Vagina (tissue), 2 donors: Measurements from ENCODE around the gene MBP. TPM values are rescaled to one million over a fixed set of nuclear protein-coding genes. Genes with fewer than 3 reads are reported as not detected.

Experiments used
- DNase-seq, 2 donors: peaks; one replicate each; pipeline ENCODE4 v3.0.0-alpha.2; 2017; ENCODE audit errors: extremely low spot score in 2 of 2
- H3K27ac ChIP-seq: fragments of 200-600 bp; sonication (generic); one replicate; pipeline ENCODE4 v1.5.1; 2019
- H3K27me3 ChIP-seq: fragments of 200-600 bp; sonication (generic); one replicate; pipeline ENCODE4 v1.5.1; 2019
- H3K36me3 ChIP-seq, 2 donors: fragments of 200-600 bp; sonication (generic); one replicate each; pipeline ENCODE4 v1.5.1; 2017 to 2019
- H3K4me1 ChIP-seq: fragments of 200-600 bp; sonication (generic); one replicate; pipeline ENCODE4 v1.5.1; 2019
- H3K4me3 ChIP-seq, 2 donors: fragments of 200-600 bp; sonication (generic); 1 replicate in 1 of 2; 2 replicates in 1 of 2; pipeline ENCODE4 v1.5.1; 2016 to 2019
- H3K9me3 ChIP-seq: fragments of 200-600 bp; sonication (generic); one replicate; pipeline ENCODE4 v1.5.1; 2019
- CTCF ChIP-seq, 3 experiments: fragments of 450-650 bp in 2 of 3; fragments of 200-600 bp in 1 of 3; sonication (generic) in 1 of 3; IDR thresholded peaks; one replicate each; pipeline ENCODE4 v1.5.1; 2017 to 2019; ENCODE audit warnings: antibody characterized with exemption in 3 of 3, mild to moderate bottlenecking in 2 of 3, moderate library complexity in 2 of 3
- POLR2A ChIP-seq, 2 donors: fragments of 450-650 bp; IDR thresholded peaks; one replicate each; pipeline ENCODE4 v1.6.1; 2017; ENCODE audit warnings: antibody characterized with exemption in 2 of 2, mild to moderate bottlenecking in 2 of 2, moderate library complexity in 2 of 2
- POLR2AphosphoS5 ChIP-seq, 2 donors: sonication (generic); formaldehyde crosslinking; IDR thresholded peaks; one replicate each; pipeline ENCODE4 v1.9.0; 2017; ENCODE audit warnings: antibody characterized with exemption in 2 of 2, mild to moderate bottlenecking in 2 of 2, low read depth in 1 of 2; ENCODE audit not compliant: insufficient read depth in 1 of 2
- intact Hi-C: fragments of 100-400 bp; cut with DNase I; formaldehyde crosslinking; loops from one replicate; pipeline ENCODE4 v1.15.1; 2023
- total RNA-seq: library from RNA; depleted of rRNA; stranded (reverse); fragments of >200 nt; gene quantifications from one replicate; pipeline ENCODE4 v1.2.3, GENCODE V29; 2016

The MBP gene
- total RNA-seq, 1 donor from 2014 or later, result 33.6 TPM

GRCh38 chr18:76955524-76956170 lies 176.9 kb downstream of the MBP start:
- intact Hi-C loops, result no loop called here
- DNase-seq, result no peak
- Histone ChIP-seq H3K27me3 (no peaks in the 10 kb centered on the region), H3K9me3 (no peaks in the 10 kb centered on the region), H3K4me3 (no peak overlapping the region), H3K36me3 (peaks cover 0 to 19% of the 10 kb centered on the region in 2 donors), H3K4me1 (peaks cover 9% of the 10 kb centered on the region), H3K27ac (no peak overlapping the region)
- no peak for TF ChIP-seq CTCF (IDR thresholded peaks at IDR 0.05)
- TF ChIP-seq POLR2A (IDR thresholded peaks at IDR 0.05), result no peak
- no peak for TF ChIP-seq POLR2AphosphoS5 (IDR thresholded peaks at IDR 0.05; ENCODE audit: insufficient read depth in 1 of 2, low read depth in 1 of 2)

- no peak overlapping the region for H3K4me3 ChIP-seq
Measured at GRCh38 chr18:76953583-76954233, 178.9 kb downstream of the MBP start.

DNA sequence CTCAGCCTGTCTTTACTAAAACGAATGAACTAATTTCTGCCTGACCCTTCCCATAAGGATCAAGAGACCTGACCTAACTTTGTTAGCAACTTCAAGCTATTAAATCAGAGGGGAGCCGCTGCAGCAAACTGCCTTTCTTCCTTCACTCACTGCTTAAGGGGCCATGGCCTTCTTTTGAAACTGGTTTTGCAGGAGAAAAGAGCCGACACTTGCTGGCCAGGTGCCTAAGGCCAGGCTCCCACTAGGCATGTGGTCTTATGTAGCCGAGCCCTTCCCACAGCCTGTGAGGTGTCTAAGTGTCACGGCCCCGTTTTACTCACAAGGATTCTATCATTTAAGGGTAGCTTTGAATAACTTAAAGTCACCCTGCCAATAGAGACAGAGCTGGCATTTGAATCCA lies 179.4 kb downstream of the MBP start:
- intact Hi-C loops, result no loop called here

More at GRCh38 chr18:76953583-76954233, 178.9 kb downstream of the MBP start:
- peaks cover 0 to 21% of the 10 kb centered on the region in 2 donors for H3K36me3 ChIP-seq
- H3K27me3 ChIP-seq, result no peaks in the 10 kb centered on the region
- H3K9me3 ChIP-seq, result no peaks in the 10 kb centered on the region
- DNase-seq, result no peak
- peaks cover 5% of the 10 kb centered on the region for H3K4me1 ChIP-seq
- H3K27ac ChIP-seq, result no peak overlapping the region
- intact Hi-C loops, result no loop called here
- no peak for TF ChIP-seq CTCF (IDR thresholded peaks at IDR 0.05)
- no peak for TF ChIP-seq POLR2A (IDR thresholded peaks at IDR 0.05)
- TF ChIP-seq POLR2AphosphoS5 (IDR thresholded peaks at IDR 0.05; ENCODE audit: insufficient read depth in 1 of 2, low read depth in 1 of 2), result no peak

GRCh38 chr18:76952747-76953146 lies 179.8 kb downstream of the MBP start:
- no peak overlapping the region for H3K27ac ChIP-seq
- TF ChIP-seq POLR2A (IDR thresholded peaks at IDR 0.05) (no peak), POLR2AphosphoS5 (IDR thresholded peaks at IDR 0.05; ENCODE audit: insufficient read depth in 1 of 2, low read depth in 1 of 2) (no peak)
- H3K4me3 ChIP-seq, result no peak overlapping the region
- H3K36me3 ChIP-seq, result peaks cover 0 to 28% of the 10 kb centered on the region in 2 donors
- intact Hi-C loops, result no loop called here
- H3K9me3 ChIP-seq, result no peaks in the 10 kb centered on the region
- H3K4me1 ChIP-seq, result no peaks in the 10 kb centered on the region
- no peak for DNase-seq
- H3K27me3 ChIP-seq, result no peaks in the 10 kb centered on the region

More for the DNA sequence above, 179.4 kb downstream of the MBP start:
- no peak for DNase-seq
- Histone ChIP-seq H3K36me3 (peaks cover 0 to 27% of the 10 kb centered on the region in 2 donors), H3K9me3 (no peaks in the 10 kb centered on the region), H3K4me1 (no peaks in the 10 kb centered on the region), H3K27me3 (no peaks in the 10 kb centered on the region), H3K4me3 (no peak overlapping the region), H3K27ac (no peak overlapping the region)
- TF ChIP-seq POLR2AphosphoS5 (IDR thresholded peaks at IDR 0.05; ENCODE audit: insufficient read depth in 1 of 2, low read depth in 1 of 2), result no peak
- no peak for TF ChIP-seq CTCF (IDR thresholded peaks at IDR 0.05)
- TF ChIP-seq POLR2A (IDR thresholded peaks at IDR 0.05), result no peak

GRCh38 chr18:76951456-76952247 lies 180.9 kb downstream of the MBP start:
- no peak overlapping the region for H3K4me3 ChIP-seq
- DNase-seq, result no peak
- H3K27me3 ChIP-seq, result no peaks in the 10 kb centered on the region
- intact Hi-C loops, result no loop called here
- H3K4me1 ChIP-seq, result no peaks in the 10 kb centered on the region
- no peak overlapping the region for H3K27ac ChIP-seq
- peaks cover 0 to 37% of the 10 kb centered on the region in 2 donors for H3K36me3 ChIP-seq
- no peaks in the 10 kb centered on the region for H3K9me3 ChIP-seq
- no peak for TF ChIP-seq POLR2AphosphoS5 (IDR thresholded peaks at IDR 0.05; ENCODE audit: insufficient read depth in 1 of 2, low read depth in 1 of 2)
- no peak for TF ChIP-seq CTCF (IDR thresholded peaks at IDR 0.05)
- TF ChIP-seq POLR2A (IDR thresholded peaks at IDR 0.05), result no peak
